Endothelial cell of umbilical vein (primary cell): ENCODE measurements around the gene CNTNAP2. TPM values are rescaled to one million over a fixed set of nuclear protein-coding genes. Genes with fewer than 3 reads are reported as not detected.

Experiments used
- BruUV-seq: library from RNA; stranded (reverse); fragments of 400-500 nt; replicated peaks from 2 replicates; lab custom pipeline; 2021; lab: Mats Ljungman, UMichigan
- CTCF ChIA-PET: fragments of 300-600, 350-600 bp; sonication (Branson Sonifier 250); formaldehyde crosslinking; loops from one replicate; lab custom pipeline; 2021; ENCODE audit warnings: antibody characterized with exemption, inconsistent platforms; lab: Charles Lee
- POLR2A ChIA-PET: fragments of 300-600, 350-600 bp; sonication (Branson Sonifier 250); formaldehyde crosslinking; loops from one replicate; lab custom pipeline; 2021; ENCODE audit warnings: antibody characterized with exemption, inconsistent platforms; lab: Charles Lee
- DNase-seq: peaks from one replicate; pipeline ENCODE4 v3.0.0-alpha.2; 2011; ENCODE audit warnings: low read depth, low spot score
- FAIRE-seq: peaks from 2 replicates; lab custom pipeline; 2011; peaks lifted over from hg19 to GRCh38; lab: Jason Lieb, UNC
- H2AFZ ChIP-seq: 2 replicates; pipeline ENCODE4 v1.6.0; 2012; ENCODE audit warnings: low read depth, low read length, control low read depth, inconsistent platforms
- H3K27ac ChIP-seq: 2 replicates; pipeline ENCODE4 v1.5.1; 2011; ENCODE audit warnings: low read depth, mild to moderate bottlenecking, control low read depth, low read length, moderate library complexity; ENCODE audit not compliant: insufficient read depth
- H3K27me3 ChIP-seq, 2 experiments: 2 replicates each; pipeline versions ENCODE4 v1.6.0 to v1.6.1; 2011; ENCODE audit warnings: low read length in 2 of 2, mixed read lengths in 1 of 2; ENCODE audit not compliant: control insufficient read depth in 2 of 2, insufficient read depth in 2 of 2
- H3K36me3 ChIP-seq, 2 experiments: 2 replicates in 1 of 2; 3 replicates in 1 of 2; pipeline ENCODE4 v1.5.1; 2011; ENCODE audit warnings: low read length in 2 of 2, mild to moderate bottlenecking in 1 of 2, moderate library complexity in 1 of 2; ENCODE audit not compliant: control insufficient read depth in 2 of 2, insufficient read depth in 2 of 2; ENCODE audit errors: extremely low read depth in 1 of 2
- H3K4me1 ChIP-seq: 3 replicates; pipeline ENCODE4 v1.5.1; 2011; ENCODE audit warnings: mild to moderate bottlenecking, low read length; ENCODE audit not compliant: control insufficient read depth, insufficient read depth; ENCODE audit errors: extremely low read depth
- H3K4me2 ChIP-seq: 2 replicates; pipeline ENCODE4 v1.6.1; 2011; ENCODE audit warnings: low read length, control low read depth, mixed read lengths; ENCODE audit not compliant: insufficient read depth
- H3K4me3 ChIP-seq, 3 experiments: fragments of 200-600 bp in 1 of 3; sonication (generic), shearing (Covaris generic) in 1 of 3; replicated peaks in 1 of 3; 2 replicates each; pipeline ENCODE4 v1.5.1; 2011 to 2016; ENCODE audit warnings: control low read depth in 3 of 3, low read length in 3 of 3, mild to moderate bottlenecking in 2 of 3, inconsistent platforms in 1 of 3, low read depth in 1 of 3, moderate library complexity in 1 of 3; ENCODE audit not compliant: insufficient read depth in 1 of 3
- H3K79me2 ChIP-seq: 2 replicates; pipeline ENCODE4 v1.6.0; 2012; ENCODE audit warnings: low read length, inconsistent platforms; ENCODE audit not compliant: control insufficient read depth, insufficient read depth
- H3K9ac ChIP-seq: replicated peaks from 2 replicates; pipeline ENCODE3; 2011; ENCODE audit warnings: low read length, control low read depth; ENCODE audit not compliant: insufficient read depth; ENCODE audit errors: extremely low read depth
- H3K9me1 ChIP-seq: replicated peaks from 3 replicates; pipeline ENCODE4 v1.6.0; 2011; ENCODE audit warnings: mild to moderate bottlenecking, low read length; ENCODE audit not compliant: control insufficient read depth, insufficient read depth; ENCODE audit errors: extremely low read depth
- H3K9me3 ChIP-seq: replicated peaks from 2 replicates; pipeline ENCODE4 v1.5.1; 2012; ENCODE audit warnings: low read length, inconsistent platforms; ENCODE audit not compliant: control insufficient read depth, insufficient read depth
- H4K20me1 ChIP-seq: replicated peaks from 2 replicates; pipeline ENCODE3; 2011; ENCODE audit warnings: mild to moderate bottlenecking, low read length; ENCODE audit not compliant: control insufficient read depth, insufficient read depth; ENCODE audit errors: extremely low read depth
- EZH2 ChIP-seq: IDR thresholded peaks from 2 replicates; pipeline ENCODE4 v1.6.1; 2012; ENCODE audit warnings: borderline replicate concordance, low read depth, mild to moderate bottlenecking, moderate library complexity, low read length, inconsistent platforms; ENCODE audit not compliant: severe bottlenecking
- FOS ChIP-seq: IDR thresholded peaks from 2 replicates; pipeline ENCODE4 v1.6.1; 2011; ENCODE audit warnings: mild to moderate bottlenecking, low read length, moderate library complexity, borderline replicate concordance; ENCODE audit not compliant: insufficient read depth
- GATA2 ChIP-seq: IDR thresholded peaks from 2 replicates; pipeline ENCODE4 v1.7.0; 2011; ENCODE audit warnings: low read depth, mild to moderate bottlenecking, moderate library complexity, mixed read lengths, low read length; ENCODE audit not compliant: insufficient read length, insufficient read depth
- JUN ChIP-seq: IDR thresholded peaks from 2 replicates; pipeline ENCODE4 v1.6.1; 2011; ENCODE audit warnings: borderline replicate concordance, low read depth; ENCODE audit not compliant: insufficient read length, insufficient read depth
- MYC ChIP-seq: IDR thresholded peaks from one replicate; pipeline ENCODE4 v1.6.1; 2011; ENCODE audit warnings: mild to moderate bottlenecking, low read depth, low read length
- POLR2A ChIP-seq: IDR thresholded peaks from 2 replicates; pipeline ENCODE4 v1.6.1; 2012; ENCODE audit warnings: low read depth, mild to moderate bottlenecking, control low read depth, low read length
- POLR2AphosphoS5 ChIP-seq: IDR thresholded peaks from 2 replicates; pipeline ENCODE4 v1.6.1; 2012; ENCODE audit warnings: low read depth, mild to moderate bottlenecking, control low read depth, low read length, moderate library complexity; ENCODE audit not compliant: insufficient read depth
- dilution Hi-C: fragments of 300-500 bp; cut with MboI; formaldehyde crosslinking; loops from one replicate; pipeline ENCODE4 v1.15.0; 2019; ENCODE audit warnings: low sequenced_read_pairs; ENCODE audit not compliant: extremely low pct_ligation_motif_present
- intact Hi-C: fragments of 100-400 bp; cut with micrococcal nuclease; formaldehyde crosslinking; loops from one replicate; pipeline ENCODE4 v1.10.0; 2022
- polyA plus RNA-seq, 4 experiments: library from polyadenylated mRNA; depleted of rRNA in 3 of 4; stranded (reverse) in 3 of 4; unstranded in 1 of 4; fragments of >200 nt; gene quantifications; 2 replicates each; pipeline versions ENCODE4 v1.2.1 to v1.2.3, GENCODE V29; 2011 to 2012; ENCODE audit warnings: missing spikeins in 1 of 4
- total RNA-seq: library from RNA; stranded (reverse); gene quantifications from 2 replicates; pipeline ENCODE4 v1.2.3, GENCODE V29; 2021
- TF ChIP-seq, protein P1 (sequence below), 2 donors: IDR thresholded peaks; 1 replicate in 1 of 2; 2 replicates in 1 of 2; pipeline ENCODE4 v1.5.1; 2011; ENCODE audit warnings: low read length in 2 of 2, mild to moderate bottlenecking in 2 of 2, moderate library complexity in 2 of 2, control low read depth in 1 of 2, inconsistent platforms in 1 of 2, low read depth in 1 of 2; ENCODE audit not compliant: insufficient read depth in 1 of 2; ENCODE audit errors: extremely low read depth in 1 of 2
- TF ChIP-seq, protein P2 (sequence below): IDR thresholded peaks from 2 replicates; pipeline ENCODE4 v1.6.1; 2011; ENCODE audit not compliant: insufficient read depth, insufficient read length

CNTNAP2 gene
- total and polyA plus RNA-seq, 2 donors (not counting 3 experiments of a cell fraction or from before 2014, with no cell fraction given), result not detected

DNA sequence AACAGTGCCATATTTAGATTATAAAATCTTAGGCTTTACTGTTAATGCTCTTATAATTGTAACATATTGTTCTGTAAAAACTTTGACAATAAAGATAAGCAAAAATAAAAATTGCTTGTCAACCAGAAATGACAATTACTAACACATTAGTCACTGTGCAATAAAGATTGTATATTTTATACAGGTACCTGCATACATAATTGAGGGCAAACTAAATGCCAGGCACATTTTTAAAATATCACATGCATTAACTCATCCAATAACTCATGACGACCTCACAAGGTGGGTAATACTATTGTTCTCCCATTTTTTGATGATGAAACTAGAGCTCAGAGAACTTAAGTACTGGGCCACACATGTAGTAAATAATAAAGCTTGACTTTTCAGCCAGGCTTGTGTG lies 1453.8 kb downstream of the CNTNAP2 start:
- Histone ChIP-seq H3K27ac (no peak overlapping the region), H3K4me2 (no peak overlapping the region), H3K9me1 (no peaks in the 10 kb centered on the region), H3K9me3 (no peaks in the 10 kb centered on the region), H4K20me1 (no peaks in the 10 kb centered on the region), H3K36me3 (no peaks in the 10 kb centered on the region), H3K79me2 (no peaks in the 10 kb centered on the region), H3K4me3 (no peak overlapping the region), H2AFZ (no peak overlapping the region), H3K27me3 (no peaks in the 10 kb centered on the region), H3K9ac (no peak overlapping the region), H3K4me1 (no peaks in the 10 kb centered on the region)
- TF ChIP-seq MYC, result no peak
- no peak for TF ChIP-seq EZH2
- TF ChIP-seq, protein P1, sequence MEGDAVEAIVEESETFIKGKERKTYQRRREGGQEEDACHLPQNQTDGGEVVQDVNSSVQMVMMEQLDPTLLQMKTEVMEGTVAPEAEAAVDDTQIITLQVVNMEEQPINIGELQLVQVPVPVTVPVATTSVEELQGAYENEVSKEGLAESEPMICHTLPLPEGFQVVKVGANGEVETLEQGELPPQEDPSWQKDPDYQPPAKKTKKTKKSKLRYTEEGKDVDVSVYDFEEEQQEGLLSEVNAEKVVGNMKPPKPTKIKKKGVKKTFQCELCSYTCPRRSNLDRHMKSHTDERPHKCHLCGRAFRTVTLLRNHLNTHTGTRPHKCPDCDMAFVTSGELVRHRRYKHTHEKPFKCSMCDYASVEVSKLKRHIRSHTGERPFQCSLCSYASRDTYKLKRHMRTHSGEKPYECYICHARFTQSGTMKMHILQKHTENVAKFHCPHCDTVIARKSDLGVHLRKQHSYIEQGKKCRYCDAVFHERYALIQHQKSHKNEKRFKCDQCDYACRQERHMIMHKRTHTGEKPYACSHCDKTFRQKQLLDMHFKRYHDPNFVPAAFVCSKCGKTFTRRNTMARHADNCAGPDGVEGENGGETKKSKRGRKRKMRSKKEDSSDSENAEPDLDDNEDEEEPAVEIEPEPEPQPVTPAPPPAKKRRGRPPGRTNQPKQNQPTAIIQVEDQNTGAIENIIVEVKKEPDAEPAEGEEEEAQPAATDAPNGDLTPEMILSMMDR (IDR thresholded peaks at IDR 0.05; ENCODE audit: extremely low read depth in 1 of 2, insufficient read depth in 1 of 2, low read depth in 1 of 2, low read length in 2 of 2), result no peak
- TF ChIP-seq FOS, result no peak
- no peak for TF ChIP-seq POLR2AphosphoS5
- TF ChIP-seq POLR2A, result no peak
- no peak for TF ChIP-seq JUN
- TF ChIP-seq, protein P2, sequence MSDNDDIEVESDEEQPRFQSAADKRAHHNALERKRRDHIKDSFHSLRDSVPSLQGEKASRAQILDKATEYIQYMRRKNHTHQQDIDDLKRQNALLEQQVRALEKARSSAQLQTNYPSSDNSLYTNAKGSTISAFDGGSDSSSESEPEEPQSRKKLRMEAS, result no peak
- TF ChIP-seq GATA2, result no peak
- FAIRE-seq, result no peak
- POLR2A ChIA-PET, result no interaction called here
- BruUV-seq, result no TSS peak
- CTCF ChIA-PET, result no interaction called here
- no peak for DNase-seq
- intact Hi-C loops (no loop called here), dilution Hi-C loops (no loop called here)
